ENCODE measurements around the gene PPP1CB.

The PPP1CB gene

DNA sequence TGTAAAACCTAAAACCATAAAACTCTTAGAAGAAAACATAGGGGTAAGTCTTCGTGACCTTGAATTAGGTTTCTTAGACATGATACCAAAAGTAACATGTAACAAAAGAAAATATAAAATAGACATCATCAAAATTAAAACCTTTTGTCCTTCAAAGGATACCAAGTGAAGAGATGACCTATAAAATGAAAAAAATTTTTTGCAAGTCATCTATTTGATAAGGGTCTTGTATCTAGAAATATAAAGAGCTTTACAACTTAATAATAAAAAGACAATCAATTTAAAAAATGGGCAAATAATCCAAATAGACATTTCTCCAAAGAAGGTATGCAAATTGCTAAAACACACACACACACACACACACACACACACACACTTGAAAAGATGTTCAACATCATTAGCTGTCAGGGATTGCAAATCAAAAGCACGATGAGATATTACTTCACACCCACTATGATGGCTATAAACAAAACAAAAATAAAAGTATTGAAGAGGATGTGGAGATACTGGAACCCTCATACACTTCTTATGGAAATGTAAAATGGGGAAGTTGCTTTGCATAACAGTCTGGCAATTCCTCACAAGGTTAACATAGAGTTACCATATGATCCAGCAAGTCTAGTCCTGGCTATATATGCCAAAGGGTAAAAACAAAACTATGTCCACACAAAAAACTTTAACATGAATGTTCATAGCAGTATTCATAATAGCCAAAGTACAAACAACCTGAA, 82.3 kb downstream of the PPP1CB start:
- DNase-seq (ENCODE audit: insufficient read length), result no peak

GRCh38 chr2:28835781-28836180, 84.2 kb downstream of the PPP1CB start:
- FAIRE-seq, result no peak
- TF ChIP-seq TAF1 (IDR thresholded peaks at IDR 0.05; ENCODE audit: borderline replicate concordance, low read depth, low read length), result no peak
- no peak for TF ChIP-seq POLR2A (IDR thresholded peaks at IDR 0.05; ENCODE audit: low read depth, low read length)
- TF ChIP-seq POLR2AphosphoS5 (IDR thresholded peaks at IDR 0.05; ENCODE audit: low read depth, low read length), result no peak
- no peak for DNase-seq (ENCODE audit: insufficient read length)

More for the DNA sequence above, 82.3 kb downstream of the PPP1CB start:
- TF ChIP-seq TAF1 (IDR thresholded peaks at IDR 0.05; ENCODE audit: borderline replicate concordance, low read depth, low read length) (no peak), POLR2AphosphoS5 (IDR thresholded peaks at IDR 0.05; ENCODE audit: low read depth, low read length) (no peak), POLR2A (IDR thresholded peaks at IDR 0.05; ENCODE audit: low read depth, low read length) (no peak)
- FAIRE-seq, result no peak

- FAIRE-seq (no peak), DNase-seq (ENCODE audit: insufficient read length) (no peak)
- no peak for TF ChIP-seq POLR2AphosphoS5 (IDR thresholded peaks at IDR 0.05; ENCODE audit: low read depth, low read length)
- no peak for TF ChIP-seq POLR2A (IDR thresholded peaks at IDR 0.05; ENCODE audit: low read depth, low read length)
- TF ChIP-seq TAF1 (IDR thresholded peaks at IDR 0.05; ENCODE audit: borderline replicate concordance, low read depth, low read length), result no peak
Observed at GRCh38 chr2:28838971-28839370, 87.3 kb downstream of the PPP1CB start.

DNA sequence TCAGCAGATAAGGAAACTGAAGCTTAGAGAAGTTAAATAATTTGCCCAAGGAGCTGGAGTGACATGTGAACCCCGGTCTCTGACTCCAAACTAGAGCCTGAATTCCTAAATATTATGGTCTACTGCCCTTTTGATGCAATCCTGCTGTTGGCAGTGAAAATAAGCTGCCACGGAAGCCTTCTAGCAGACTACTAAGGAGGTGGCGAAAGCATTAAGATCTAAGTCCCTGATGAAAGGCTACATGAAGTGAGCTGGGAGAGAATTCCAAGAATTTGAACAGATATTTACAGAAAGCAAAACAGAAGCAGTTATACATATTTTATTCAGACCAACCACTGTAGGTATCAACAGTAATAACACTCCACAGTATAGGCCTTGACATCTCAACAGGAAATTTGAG, 90.4 kb downstream of the PPP1CB start:
- DNase-seq (ENCODE audit: insufficient read length) (no peak), FAIRE-seq (no peak)
- no peak for TF ChIP-seq TAF1 (IDR thresholded peaks at IDR 0.05; ENCODE audit: borderline replicate concordance, low read depth, low read length)

Data from GM12892 (cell line).